NCI-H748 treated with DMSO at 0.1 percent for 48 hours (cell line): ENCODE data around the gene ATG9B.
"Not testable (repeated sequence)": the region's sequence is repeated elsewhere in the genome, so short reads cannot be mapped to it uniquely, and the experiment has no call there.

Source experiments
- DNase-seq: peaks from one replicate; lab custom pipeline; 2025; lab: John Stamatoyannopoulos, UW

The ATG9B gene

GRCh38 chr7:151035026-151035717 lies 10.9 kb upstream of the ATG9B start:
- no peak for DNase-seq

GRCh38 chr7:151034312-151035025 lies 10.2 kb upstream of the ATG9B start:
- no peak for DNase-seq

GRCh38 chr7:151033864-151034249 lies 9.6 kb upstream of the ATG9B start:
- DNase-seq = no peak

- no peak for DNase-seq
Measured at GRCh38 chr7:151032936-151033863, 8.9 kb upstream of the ATG9B start.

- no peak for DNase-seq
Measured at GRCh38 chr7:151031011-151031410, 6.7 kb upstream of the ATG9B start.

- no peak for DNase-seq
Measured at GRCh38 chr7:151028948-151029501, 4.7 kb upstream of the ATG9B start.

- DNase-seq = peak; percentile 96
Measured at GRCh38 chr7:151028131-151028947, 4.0 kb upstream of the ATG9B start, which contains the start of gene ABCB8. TSS of gene ABCB8 (plus strand) at chr7:151028450. CDS start at chr7:151028516, 66 bp downstream.

GRCh38 chr7:151027728-151028130 lies 3.4 kb upstream of the ATG9B start:
- not testable (repeated sequence) for DNase-seq

GRCh38 chr7:151026771-151027727 lies 2.8 kb upstream of the ATG9B start:
- not testable (repeated sequence) for DNase-seq

- DNase-seq = no peak
Measured at GRCh38 chr7:151025924-151026671, 1.8 kb upstream of the ATG9B start.

GRCh38 chr7:151023232-151023631 lies 1.1 kb downstream of the ATG9B start:
- DNase-seq = no peak

GRCh38 chr7:151020231-151020630 lies 4.1 kb downstream of the ATG9B start:
- DNase-seq = no peak

GRCh38 chr7:151019130-151019447 lies 5.2 kb downstream of the ATG9B start:
- DNase-seq = no peak

GRCh38 chr7:151018421-151019129 lies 5.7 kb downstream of the ATG9B start:
- DNase-seq = no peak

GRCh38 chr7:151017953-151018420 lies 6.3 kb downstream of the ATG9B start:
- DNase-seq = no peak

GRCh38 chr7:151017370-151017952 lies 6.8 kb downstream of the ATG9B start:
- DNase-seq = no peak

- DNase-seq = no peak
Measured at GRCh38 chr7:151016942-151017341, 7.4 kb downstream of the ATG9B start.

- DNase-seq = no peak
Measured at GRCh38 chr7:151016505-151016904, 7.8 kb downstream of the ATG9B start.
